Activated CD8-positive, alpha-beta T cell treated with anti-CD3 and anti-CD28 coated beads for 36 hours (primary cell): ENCODE data around the gene ATP10B. TPM values are rescaled to one million over a fixed set of nuclear protein-coding genes. Genes with fewer than 3 reads are reported as not detected.

Experiments used
- ATAC-seq: fragments of 200-7000 bp; cut with Tn5 transposase; one replicate; pipeline ENCODE4 v1.10.0; 2021; ENCODE audit warnings: mild to moderate bottlenecking, moderate library complexity
- CTCF ChIA-PET: fragments of 350-600 bp; sonication (Branson Sonifier 250); formaldehyde crosslinking; loops from one replicate; lab custom pipeline; 2021; ENCODE audit warnings: antibody characterized with exemption; lab: Charles Lee
- POLR2A ChIA-PET: fragments of 350-600 bp; sonication (Branson Sonifier 250); formaldehyde crosslinking; loops from one replicate; lab custom pipeline; 2021; ENCODE audit warnings: antibody characterized with exemption; lab: Charles Lee
- DNase-seq: peaks from one replicate; pipeline ENCODE4 v3.0.0-alpha.2; 2020
- H3K27ac Mint-ChIP-seq: one replicate; pipeline ENCODE4 v1.8.0; 2021; ENCODE audit warnings: mild to moderate bottlenecking, mixed read lengths
- H3K27me3 Mint-ChIP-seq: one replicate; pipeline ENCODE4 v1.8.0; 2021; ENCODE audit warnings: mixed read lengths
- H3K36me3 Mint-ChIP-seq: one replicate; pipeline ENCODE4 v1.8.0; 2021; ENCODE audit warnings: low read depth, mixed read lengths
- H3K4me1 Mint-ChIP-seq: one replicate; pipeline ENCODE4 v1.8.0; 2021; ENCODE audit warnings: low read depth, mixed read lengths
- H3K4me3 Mint-ChIP-seq: one replicate; pipeline ENCODE4 v1.8.0; 2021; ENCODE audit warnings: mild to moderate bottlenecking, moderate library complexity, mixed read lengths
- H3K9me3 Mint-ChIP-seq: one replicate; pipeline ENCODE4 v1.8.0; 2021; ENCODE audit warnings: mixed read lengths
- intact Hi-C: fragments of 100-400 bp; cut with micrococcal nuclease; formaldehyde crosslinking; loops from one replicate; pipeline ENCODE4 v1.10.0; 2022
- total RNA-seq, 2 experiments: library from RNA; stranded (reverse); gene quantifications; one replicate each; pipeline ENCODE4 v1.2.3, GENCODE V29; 2021
- TF ChIP-seq, protein P1 (sequence below): fragments of 200-600 bp; IDR thresholded peaks from one replicate; pipeline ENCODE4 v1.8.0; 2022; ENCODE audit warnings: antibody characterized with exemption, mild to moderate bottlenecking

Gene ATP10B
- total RNA-seq, 2 experiments from 2014 or later: not detected

- no peaks in the 10 kb centered on the region for H3K36me3 Mint-ChIP-seq
- H3K4me1 Mint-ChIP-seq: peaks cover 11% of the 10 kb centered on the region
- no peak overlapping the region for H3K4me3 Mint-ChIP-seq
- ChIA-PET CTCF (interaction anchor here (1.2 to 3.0 kb wide), 2 partner anchors 30 to 101 kb away, joined by 3 to 19 read pairs; no protein-coding TSS in a partner anchor), POLR2A (no interaction called here)
- TF ChIP-seq, protein P1, sequence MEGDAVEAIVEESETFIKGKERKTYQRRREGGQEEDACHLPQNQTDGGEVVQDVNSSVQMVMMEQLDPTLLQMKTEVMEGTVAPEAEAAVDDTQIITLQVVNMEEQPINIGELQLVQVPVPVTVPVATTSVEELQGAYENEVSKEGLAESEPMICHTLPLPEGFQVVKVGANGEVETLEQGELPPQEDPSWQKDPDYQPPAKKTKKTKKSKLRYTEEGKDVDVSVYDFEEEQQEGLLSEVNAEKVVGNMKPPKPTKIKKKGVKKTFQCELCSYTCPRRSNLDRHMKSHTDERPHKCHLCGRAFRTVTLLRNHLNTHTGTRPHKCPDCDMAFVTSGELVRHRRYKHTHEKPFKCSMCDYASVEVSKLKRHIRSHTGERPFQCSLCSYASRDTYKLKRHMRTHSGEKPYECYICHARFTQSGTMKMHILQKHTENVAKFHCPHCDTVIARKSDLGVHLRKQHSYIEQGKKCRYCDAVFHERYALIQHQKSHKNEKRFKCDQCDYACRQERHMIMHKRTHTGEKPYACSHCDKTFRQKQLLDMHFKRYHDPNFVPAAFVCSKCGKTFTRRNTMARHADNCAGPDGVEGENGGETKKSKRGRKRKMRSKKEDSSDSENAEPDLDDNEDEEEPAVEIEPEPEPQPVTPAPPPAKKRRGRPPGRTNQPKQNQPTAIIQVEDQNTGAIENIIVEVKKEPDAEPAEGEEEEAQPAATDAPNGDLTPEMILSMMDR: no peak
- no peaks in the 10 kb centered on the region for H3K9me3 Mint-ChIP-seq
- peak; percentile 97 for ATAC-seq
- H3K27ac Mint-ChIP-seq: no peak overlapping the region
- intact Hi-C loops: no loop called here
- peak; percentile 84 for DNase-seq
- H3K27me3 Mint-ChIP-seq: peaks cover 10% of the 10 kb centered on the region
Observed at GRCh38 chr5:160539431-160539830, 312.6 kb downstream of the ATP10B start.

DNA sequence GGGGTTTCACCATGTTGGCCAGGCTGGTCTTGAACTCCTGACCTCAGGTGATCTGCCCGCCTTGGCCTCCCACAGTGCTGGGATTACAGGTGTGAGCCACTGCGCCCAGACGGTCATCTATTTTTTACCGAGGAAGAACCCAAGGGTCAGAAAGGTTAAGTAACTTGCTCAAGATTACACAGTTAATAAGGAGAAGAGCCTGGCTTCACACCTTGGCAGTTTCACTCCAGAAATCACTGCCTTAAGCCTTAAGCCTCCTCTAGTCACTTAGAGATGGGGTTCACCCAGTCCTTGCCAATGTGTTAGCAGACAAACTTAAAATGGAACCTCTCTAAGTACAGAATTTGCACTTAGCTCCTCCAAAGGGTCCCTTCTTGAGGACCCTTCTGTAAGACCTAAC, 314.1 kb downstream of the ATP10B start:
- intact Hi-C loops: no loop called here
- ChIA-PET CTCF (no interaction called here), POLR2A (no interaction called here)
- peaks cover 7% of the 10 kb centered on the region for H3K27me3 Mint-ChIP-seq
- TF ChIP-seq, protein P1: no peak
- peak; percentile 3 for DNase-seq
- no peaks in the 10 kb centered on the region for H3K36me3 Mint-ChIP-seq
- ATAC-seq: no peak
- H3K4me3 Mint-ChIP-seq: no peak overlapping the region
- no peaks in the 10 kb centered on the region for H3K9me3 Mint-ChIP-seq
- no peak overlapping the region for H3K27ac Mint-ChIP-seq
- peaks cover 5% of the 10 kb centered on the region for H3K4me1 Mint-ChIP-seq

DNA sequence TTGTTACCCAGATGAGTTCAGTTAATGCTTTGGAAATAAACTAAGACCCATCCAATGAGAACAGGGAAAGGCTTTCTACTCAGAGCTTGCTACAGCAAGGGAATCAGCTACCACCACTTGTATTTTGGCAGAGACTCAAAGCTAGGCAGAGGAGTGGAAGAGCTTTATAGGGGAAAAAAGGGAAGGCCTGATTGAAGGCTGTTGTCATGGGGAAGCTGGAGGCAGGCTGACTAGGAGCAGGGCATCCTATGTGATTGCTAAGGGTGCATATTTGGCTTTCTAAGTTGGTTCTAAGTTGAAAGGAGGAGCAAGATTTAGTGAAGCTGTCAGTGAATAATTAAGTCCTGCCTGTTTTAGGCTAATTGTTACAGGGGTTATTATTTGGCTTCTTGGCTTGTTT, 314.9 kb downstream of the ATP10B start:
- Mint-ChIP-seq H3K9me3 (no peaks in the 10 kb centered on the region), H3K36me3 (no peaks in the 10 kb centered on the region), H3K4me1 (peaks cover 5% of the 10 kb centered on the region), H3K27me3 (peaks cover 5% of the 10 kb centered on the region), H3K4me3 (no peak overlapping the region), H3K27ac (no peak overlapping the region)
- TF ChIP-seq, protein P1: no peak
- ChIA-PET POLR2A (no interaction called here), CTCF (no interaction called here)
- intact Hi-C loops: no loop called here
- no peak for DNase-seq
- no peak for ATAC-seq

DNA sequence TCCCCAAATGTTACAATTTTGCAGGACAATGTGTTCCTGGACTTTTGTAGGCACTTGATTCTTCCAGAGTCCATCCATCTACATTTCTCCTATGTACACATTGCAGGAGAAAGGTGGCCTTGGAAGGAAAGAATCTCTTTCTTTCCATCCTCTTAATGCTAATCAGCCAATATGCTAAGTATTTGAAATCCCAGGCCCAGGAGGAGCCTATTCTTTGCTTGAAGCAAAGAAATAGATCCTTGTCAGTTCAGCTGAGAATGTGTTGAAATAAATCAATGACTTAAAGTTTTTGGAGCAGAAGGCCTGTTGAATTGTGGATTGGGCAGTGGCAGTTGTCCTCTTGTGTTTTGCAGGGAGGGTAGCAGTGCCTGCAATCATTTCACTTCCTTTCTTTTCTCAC, 317.1 kb downstream of the ATP10B start:
- DNase-seq: no peak
- ChIA-PET CTCF (no interaction called here), POLR2A (no interaction called here)
- H3K36me3 Mint-ChIP-seq: no peaks in the 10 kb centered on the region
- no peak overlapping the region for H3K27ac Mint-ChIP-seq
- peaks cover 5% of the 10 kb centered on the region for H3K4me1 Mint-ChIP-seq
- peaks cover 5% of the 10 kb centered on the region for H3K27me3 Mint-ChIP-seq
- H3K4me3 Mint-ChIP-seq: no peak overlapping the region
- TF ChIP-seq, protein P1: no peak
- intact Hi-C loops: no loop called here
- no peak for ATAC-seq
- no peaks in the 10 kb centered on the region for H3K9me3 Mint-ChIP-seq

DNA sequence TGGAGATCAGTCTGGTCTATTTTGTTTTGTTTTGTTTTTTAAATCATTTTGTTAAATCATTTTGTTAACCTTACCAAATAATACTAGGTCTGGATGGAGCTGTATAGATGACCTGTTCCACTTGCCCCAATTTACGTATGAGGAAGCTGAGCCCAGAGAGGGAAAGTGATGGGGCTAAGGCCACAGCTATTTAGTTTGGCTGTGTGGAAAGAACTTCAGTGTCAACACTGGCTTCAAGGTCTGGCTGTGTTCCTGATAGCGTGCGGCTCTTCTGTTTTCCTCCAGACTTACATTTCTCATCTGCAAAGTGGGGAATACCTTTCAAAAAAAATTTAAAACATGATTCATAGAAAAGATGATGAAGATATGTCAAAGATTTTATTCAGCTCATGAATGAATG, 317.9 kb downstream of the ATP10B start:
- TF ChIP-seq, protein P1: no peak
- Mint-ChIP-seq H3K4me1 (peaks cover 5% of the 10 kb centered on the region), H3K36me3 (no peaks in the 10 kb centered on the region), H3K27ac (no peak overlapping the region), H3K27me3 (peaks cover 8% of the 10 kb centered on the region), H3K4me3 (no peak overlapping the region), H3K9me3 (no peaks in the 10 kb centered on the region)
- DNase-seq (no peak), ATAC-seq (no peak)
- CTCF ChIA-PET: interaction anchor here (1.0 kb wide), 2 partner anchors 14 to 24 kb away, joined by 3 to 4 read pairs; no protein-coding TSS in a partner anchor
- POLR2A ChIA-PET: no interaction called here
- intact Hi-C loops: no loop called here
